Esophagus muscularis mucosa (tissue), 4 donors: ENCODE measurements around the gene TNK2. TPM values are rescaled to one million over a fixed set of nuclear protein-coding genes. Genes with fewer than 3 reads are reported as not detected.

Experiments used
- DNase-seq: peaks from one replicate; pipeline ENCODE4 v3.0.0-alpha.2; 2017; ENCODE audit errors: extremely low spot score
- H3K27ac ChIP-seq, 4 donors: fragments of 200-600 bp; sonication (generic); replicated peaks in 1 of 4; 1 replicate in 3 of 4; 2 replicates in 1 of 4; pipeline ENCODE4 v1.5.1; 2016 to 2019; ENCODE audit warnings: mild to moderate bottlenecking in 1 of 4
- H3K27me3 ChIP-seq, 4 donors: fragments of 200-600 bp; sonication (generic); one replicate each; pipeline versions ENCODE4 v1.5.1 to v1.6.0; 2016 to 2019
- H3K36me3 ChIP-seq, 4 donors: fragments of 200-600 bp; sonication (generic); one replicate each; pipeline ENCODE4 v1.5.1; 2016 to 2019
- H3K4me1 ChIP-seq, 4 donors: fragments of 200-600 bp; sonication (generic); one replicate each; pipeline ENCODE4 v1.5.1; 2016 to 2019
- H3K4me3 ChIP-seq, 4 donors: fragments of 200-600 bp; sonication (generic); 1 replicate in 2 of 4; 2 replicates in 2 of 4; pipeline ENCODE4 v1.5.1; 2016 to 2019; ENCODE audit warnings: mild to moderate bottlenecking in 4 of 4, moderate library complexity in 1 of 4
- H3K9me3 ChIP-seq, 4 donors: fragments of 200-600 bp; sonication (generic); 1 replicate in 3 of 4; 2 replicates in 1 of 4; pipeline ENCODE4 v1.5.1; 2016 to 2019
- EP300 ChIP-seq: sonication (generic); formaldehyde crosslinking; IDR thresholded peaks from one replicate; pipeline ENCODE4 v1.6.1; 2017; ENCODE audit warnings: antibody characterized with exemption
- POLR2A ChIP-seq: fragments of 450-650 bp; IDR thresholded peaks from one replicate; pipeline ENCODE4 v1.6.1; 2017; ENCODE audit warnings: antibody characterized with exemption, moderate library complexity, mild to moderate bottlenecking, low read depth
- POLR2AphosphoS5 ChIP-seq, 2 donors: sonication (generic); formaldehyde crosslinking; IDR thresholded peaks; one replicate each; pipeline ENCODE4 v1.6.1; 2017; ENCODE audit warnings: antibody characterized with exemption in 2 of 2
- WGBS: methylation state at CpG from one replicate; pipeline ENCODE4 v1.1.5; 2018; 5-methylcytosine and 5-hydroxymethylcytosine counted together
- intact Hi-C: fragments of 100-400 bp; cut with DNase I; formaldehyde crosslinking; loops from one replicate; pipeline ENCODE4 v1.15.1; 2023
- total RNA-seq, 4 donors: library from RNA; depleted of rRNA; stranded (reverse); fragments of >200 nt; gene quantifications; one replicate each; pipeline versions ENCODE4 v1.1.0 to v1.2.1, GENCODE V29; 2016
- TF ChIP-seq, protein P1 (sequence below), 3 experiments: fragments of 200-600 bp in 2 of 3; fragments of 450-650 bp in 1 of 3; sonication (generic) in 2 of 3; IDR thresholded peaks; one replicate each; pipeline ENCODE4 v1.5.1; 2017 to 2019; ENCODE audit warnings: antibody characterized with exemption in 3 of 3, mild to moderate bottlenecking in 2 of 3, moderate library complexity in 1 of 3

The TNK2 gene
- total RNA-seq, 4 donors from 2014 or later = 16.4 to 42.3 (median 28.3) TPM

DNA sequence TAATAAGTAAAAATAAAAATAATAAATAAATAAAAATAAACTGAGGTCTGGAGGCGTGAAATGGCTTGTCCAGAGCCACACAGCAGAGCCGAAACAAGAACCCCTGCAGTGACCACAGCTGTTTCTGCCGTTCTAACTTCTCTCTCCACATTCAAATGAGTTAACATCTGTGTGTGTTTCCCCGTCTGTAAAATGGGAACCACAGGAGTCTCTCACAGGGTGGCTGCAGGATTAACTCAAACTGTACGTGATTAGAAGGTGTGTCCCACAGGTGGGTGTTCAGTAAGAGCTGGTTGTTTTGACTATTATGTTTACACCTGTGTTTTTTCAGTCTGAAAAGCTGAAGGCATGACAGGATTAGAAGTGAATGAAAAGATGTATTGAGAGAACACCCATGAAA lies 69.6 kb downstream of the TNK2 start:
- Histone ChIP-seq H3K27me3 (peaks cover 0 to 14% (median 0%) of the 10 kb centered on the region in 4 donors), H3K27ac (no peak overlapping the region), H3K36me3 (no peaks in the 10 kb centered on the region), H3K9me3 (no peaks in the 10 kb centered on the region), H3K4me1 (no peaks in the 10 kb centered on the region), H3K4me3 (no peak overlapping the region)
- 84% methylated on average over 5 of the region's 5 CpGs for WGBS
- intact Hi-C loops = no loop called here
- TF ChIP-seq POLR2AphosphoS5 (IDR thresholded peaks at IDR 0.05) (no peak), POLR2A (no peak), EP300 (no peak)
- TF ChIP-seq, protein P1, sequence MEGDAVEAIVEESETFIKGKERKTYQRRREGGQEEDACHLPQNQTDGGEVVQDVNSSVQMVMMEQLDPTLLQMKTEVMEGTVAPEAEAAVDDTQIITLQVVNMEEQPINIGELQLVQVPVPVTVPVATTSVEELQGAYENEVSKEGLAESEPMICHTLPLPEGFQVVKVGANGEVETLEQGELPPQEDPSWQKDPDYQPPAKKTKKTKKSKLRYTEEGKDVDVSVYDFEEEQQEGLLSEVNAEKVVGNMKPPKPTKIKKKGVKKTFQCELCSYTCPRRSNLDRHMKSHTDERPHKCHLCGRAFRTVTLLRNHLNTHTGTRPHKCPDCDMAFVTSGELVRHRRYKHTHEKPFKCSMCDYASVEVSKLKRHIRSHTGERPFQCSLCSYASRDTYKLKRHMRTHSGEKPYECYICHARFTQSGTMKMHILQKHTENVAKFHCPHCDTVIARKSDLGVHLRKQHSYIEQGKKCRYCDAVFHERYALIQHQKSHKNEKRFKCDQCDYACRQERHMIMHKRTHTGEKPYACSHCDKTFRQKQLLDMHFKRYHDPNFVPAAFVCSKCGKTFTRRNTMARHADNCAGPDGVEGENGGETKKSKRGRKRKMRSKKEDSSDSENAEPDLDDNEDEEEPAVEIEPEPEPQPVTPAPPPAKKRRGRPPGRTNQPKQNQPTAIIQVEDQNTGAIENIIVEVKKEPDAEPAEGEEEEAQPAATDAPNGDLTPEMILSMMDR (IDR thresholded peaks at IDR 0.05) = no peak
- no peak for DNase-seq

DNA sequence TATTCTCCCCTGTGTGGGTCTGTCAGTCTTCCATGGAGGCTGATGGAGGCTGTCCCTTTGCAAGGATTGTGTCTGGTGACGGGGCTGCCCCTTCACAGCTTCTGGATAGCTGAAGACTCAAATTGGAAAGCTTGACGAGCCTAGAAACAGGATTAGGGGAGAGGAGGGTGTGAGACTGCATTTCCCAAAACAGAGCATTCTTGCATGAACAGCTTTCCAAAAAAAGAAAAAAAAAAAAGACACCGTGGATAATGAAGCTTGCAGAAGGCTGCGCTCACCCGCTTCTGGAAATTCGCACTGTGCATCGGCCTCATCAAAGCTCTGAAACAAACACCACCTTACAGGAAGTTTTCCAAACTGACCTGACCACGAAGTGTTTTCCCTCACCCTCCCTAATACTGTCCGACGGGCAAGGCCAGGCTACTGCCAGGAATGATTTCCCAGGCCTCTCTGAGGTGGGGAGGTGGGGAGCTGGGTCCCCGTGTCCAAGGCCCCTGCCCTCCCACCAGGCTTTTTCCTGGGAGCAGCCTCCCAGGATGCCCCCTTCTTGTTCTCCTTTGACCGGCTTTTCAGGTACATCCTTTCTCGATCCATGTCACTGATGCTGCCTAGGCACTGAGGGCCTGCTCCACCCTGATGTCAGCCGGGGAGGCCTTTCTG lies 71.7 kb downstream of the TNK2 start:
- H3K4me1 ChIP-seq = no peaks in the 10 kb centered on the region
- H3K27me3 ChIP-seq = peaks cover 0 to 9% (median 0%) of the 10 kb centered on the region in 4 donors
- H3K9me3 ChIP-seq = no peaks in the 10 kb centered on the region
- H3K4me3 ChIP-seq = no peak overlapping the region
- intact Hi-C loops = no loop called here
- WGBS = 81% methylated on average over 13 of the region's 14 CpGs
- H3K27ac ChIP-seq = no peak overlapping the region
- TF ChIP-seq POLR2A (no peak), EP300 (no peak), POLR2AphosphoS5 (IDR thresholded peaks at IDR 0.05) (no peak)
- TF ChIP-seq, protein P1 (IDR thresholded peaks at IDR 0.05) = no peak
- H3K36me3 ChIP-seq = no peaks in the 10 kb centered on the region
- DNase-seq = no peak

DNA sequence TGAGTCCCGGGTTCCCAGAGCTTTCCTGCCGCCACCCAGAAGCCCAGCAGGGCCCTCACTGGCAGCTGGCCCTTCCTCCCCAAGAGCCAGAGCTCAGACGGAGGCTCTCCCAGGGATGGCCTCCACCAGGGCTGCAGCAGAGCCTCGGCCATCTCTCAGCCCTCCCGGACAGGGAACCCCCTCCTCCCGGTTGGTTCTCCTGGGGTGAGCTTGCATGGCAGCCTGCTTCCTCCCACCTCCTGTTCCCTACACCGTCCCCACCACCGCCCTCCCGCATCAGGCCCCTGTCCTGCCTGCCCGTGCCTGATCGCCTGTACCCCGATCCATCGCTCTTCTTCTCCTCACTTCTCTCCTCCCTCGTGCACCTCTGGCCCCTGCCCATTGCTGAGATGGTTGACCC lies 72.6 kb downstream of the TNK2 start:
- Histone ChIP-seq H3K9me3 (no peaks in the 10 kb centered on the region), H3K27me3 (peaks cover 0 to 9% (median 0%) of the 10 kb centered on the region in 4 donors), H3K36me3 (no peaks in the 10 kb centered on the region), H3K4me3 (no peak overlapping the region), H3K27ac (no peak overlapping the region), H3K4me1 (no peaks in the 10 kb centered on the region)
- intact Hi-C loops = no loop called here
- WGBS = 95% methylated on average over 10 of the region's 14 CpGs
- DNase-seq = no peak
- TF ChIP-seq EP300 (no peak), POLR2AphosphoS5 (IDR thresholded peaks at IDR 0.05) (no peak), POLR2A (no peak)
- TF ChIP-seq, protein P1 (IDR thresholded peaks at IDR 0.05) = no peak

DNA sequence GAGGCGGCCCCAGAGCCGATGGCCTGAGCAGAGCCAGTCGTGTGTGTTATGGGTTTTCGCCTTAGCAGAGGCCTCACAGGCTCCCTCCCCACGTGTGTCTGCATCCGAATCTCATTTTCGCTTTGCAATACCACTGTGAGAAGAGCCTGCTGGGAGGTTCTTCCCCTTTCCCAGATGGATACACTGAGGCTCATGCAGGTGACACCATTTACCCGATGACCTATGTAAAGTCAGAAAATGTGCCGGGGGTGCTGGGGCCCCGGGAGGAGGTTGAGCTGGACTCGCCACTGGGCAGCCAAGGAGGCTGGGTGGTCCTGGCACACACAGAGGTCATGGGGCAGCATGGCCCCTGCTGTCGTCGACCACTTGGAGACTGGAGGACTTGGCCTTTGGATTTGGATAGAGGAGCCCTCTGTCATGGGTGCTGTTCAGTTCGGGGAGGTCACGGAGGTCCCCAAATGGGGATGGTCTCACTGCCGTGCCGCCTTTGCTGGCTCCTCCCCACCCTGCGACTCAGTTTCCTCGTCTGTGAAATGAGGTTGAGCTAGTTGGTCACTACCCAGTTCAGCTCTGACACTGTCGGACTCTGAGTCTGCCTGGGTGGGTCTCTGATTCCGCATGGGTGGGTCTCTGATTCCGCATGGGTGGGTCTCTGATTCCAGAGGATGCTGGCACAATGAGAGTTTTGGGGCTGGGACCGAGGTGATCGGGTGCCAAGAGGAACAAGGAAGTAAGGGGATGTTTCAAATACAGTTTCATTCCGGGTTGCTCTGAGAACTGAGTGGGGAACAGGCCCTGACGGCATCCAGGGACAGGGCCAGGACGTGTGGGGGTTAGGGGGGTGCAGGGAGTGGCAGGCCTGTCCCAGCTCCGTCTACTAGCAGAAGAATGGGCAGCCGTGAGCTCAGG lies 73.4 kb downstream of the TNK2 start:
- no peaks in the 10 kb centered on the region for H3K4me1 ChIP-seq
- WGBS = 90% methylated on average over 28 of the region's 29 CpGs
- no peaks in the 10 kb centered on the region for H3K36me3 ChIP-seq
- TF ChIP-seq EP300 = no peak
- no peak for TF ChIP-seq POLR2AphosphoS5 (IDR thresholded peaks at IDR 0.05)
- TF ChIP-seq, protein P1 (IDR thresholded peaks at IDR 0.05) = no peak
- no peak for TF ChIP-seq POLR2A
- no peak for DNase-seq
- H3K27me3 ChIP-seq = peaks cover 0 to 10% (median 0%) of the 10 kb centered on the region in 4 donors
- H3K4me3 ChIP-seq = no peak overlapping the region
- no peak overlapping the region for H3K27ac ChIP-seq
- H3K9me3 ChIP-seq = no peaks in the 10 kb centered on the region
- intact Hi-C loops = no loop called here
